HG02759 (cell line): Measurements from ENCODE around the gene SOS1.

ENCODE experiments used
- ATAC-seq: cut with Tn5 transposase; IDR thresholded peaks from one replicate; pipeline ENCODE4 v1.9.1; 2021; ENCODE audit warnings: mild to moderate bottlenecking, moderate library complexity; ENCODE audit not compliant: unreplicated experiment

Gene SOS1

DNA sequence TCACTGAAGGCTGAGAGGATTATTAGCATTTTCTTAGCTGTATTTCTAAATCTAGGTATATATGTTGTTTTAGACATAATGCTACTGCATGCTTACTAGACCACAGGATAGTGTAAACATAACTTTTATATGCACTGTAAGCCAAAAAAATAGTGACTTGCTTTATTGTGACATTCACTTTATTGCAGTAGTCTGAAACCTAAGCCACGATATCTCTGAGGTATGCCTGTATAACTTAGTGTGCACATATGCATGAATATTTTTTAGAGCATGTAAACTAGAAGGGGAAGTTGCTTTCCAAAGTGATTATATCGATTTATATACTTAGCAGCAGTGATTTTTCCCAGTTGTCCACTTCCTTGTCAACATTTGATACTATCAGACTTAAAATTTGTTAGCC lies 81.8 kb downstream of the SOS1 start:
- no peak for ATAC-seq

DNA sequence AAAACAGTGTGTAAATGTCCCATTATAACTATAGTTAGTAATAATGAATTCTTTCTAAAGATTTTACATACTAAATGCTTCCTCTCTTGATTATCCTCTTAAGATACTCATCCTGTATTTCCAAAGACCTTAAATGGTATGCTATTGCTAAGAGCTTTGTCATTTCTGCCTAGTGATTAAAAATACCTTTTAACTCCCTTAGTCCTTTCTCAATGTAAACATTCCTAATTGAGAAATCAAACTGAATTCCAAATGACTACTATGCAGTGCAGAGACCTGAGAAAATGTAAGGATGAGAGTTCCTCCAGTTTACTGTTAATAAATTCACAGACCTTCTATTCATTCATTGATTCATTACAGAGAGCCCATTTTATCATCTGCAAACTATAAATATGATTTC lies 86.9 kb downstream of the SOS1 start:
- ATAC-seq: no peak

DNA sequence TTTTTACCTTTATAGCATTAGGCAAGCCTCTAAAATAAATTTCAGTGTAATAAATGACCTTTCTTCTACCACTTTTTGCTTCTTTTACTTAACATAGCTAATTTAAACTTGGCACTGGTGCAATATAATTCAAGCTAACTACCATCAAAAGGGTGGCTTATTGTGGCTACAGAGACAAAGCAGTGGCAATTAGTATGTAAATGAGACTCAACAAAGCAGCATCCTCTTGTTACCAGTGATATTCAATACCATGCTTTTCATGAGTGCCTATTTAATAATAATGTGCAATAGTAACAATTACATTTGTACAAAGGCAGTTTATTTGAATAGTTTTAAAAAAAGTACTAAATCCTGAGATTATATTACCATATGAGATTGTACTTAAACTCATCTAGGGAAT lies 93.4 kb downstream of the SOS1 start:
- no peak for ATAC-seq

DNA sequence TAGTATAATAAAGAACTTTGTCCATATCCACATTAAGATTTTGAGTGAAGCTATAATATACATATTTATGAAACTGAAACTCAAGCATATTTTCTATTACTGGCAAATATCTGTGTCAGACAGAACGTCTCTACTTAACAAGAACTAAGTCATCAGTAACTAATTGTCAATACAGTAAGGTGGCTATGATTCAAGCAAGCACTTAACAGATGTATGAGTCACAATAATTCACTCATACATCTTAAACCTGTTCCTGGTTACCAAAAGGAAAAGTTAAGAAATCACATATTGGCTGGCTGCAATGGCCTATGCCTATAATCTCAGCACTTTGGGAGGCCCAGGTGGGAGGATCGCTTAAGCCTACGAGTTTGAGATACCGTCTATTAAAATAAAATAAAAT lies 96.0 kb downstream of the SOS1 start:
- no peak for ATAC-seq

DNA sequence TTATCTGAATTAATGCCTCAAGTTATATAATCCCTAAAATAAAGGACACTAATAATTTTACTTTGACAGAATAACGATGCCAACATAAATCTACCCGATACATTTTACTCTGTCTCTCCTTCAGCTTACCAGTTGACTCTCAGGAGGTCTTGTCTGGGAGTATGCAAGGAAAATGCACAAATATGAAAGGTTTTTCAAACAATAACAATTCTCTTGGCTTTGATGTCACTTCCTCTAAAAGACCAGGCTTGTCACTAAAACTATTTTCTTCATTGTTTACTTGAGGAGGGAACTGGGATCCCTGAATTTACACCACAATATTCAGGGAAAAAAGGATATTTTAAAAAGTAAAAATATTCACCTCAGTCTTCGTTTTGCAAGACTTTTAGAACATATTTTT lies 97.2 kb downstream of the SOS1 start:
- ATAC-seq: no peak

DNA sequence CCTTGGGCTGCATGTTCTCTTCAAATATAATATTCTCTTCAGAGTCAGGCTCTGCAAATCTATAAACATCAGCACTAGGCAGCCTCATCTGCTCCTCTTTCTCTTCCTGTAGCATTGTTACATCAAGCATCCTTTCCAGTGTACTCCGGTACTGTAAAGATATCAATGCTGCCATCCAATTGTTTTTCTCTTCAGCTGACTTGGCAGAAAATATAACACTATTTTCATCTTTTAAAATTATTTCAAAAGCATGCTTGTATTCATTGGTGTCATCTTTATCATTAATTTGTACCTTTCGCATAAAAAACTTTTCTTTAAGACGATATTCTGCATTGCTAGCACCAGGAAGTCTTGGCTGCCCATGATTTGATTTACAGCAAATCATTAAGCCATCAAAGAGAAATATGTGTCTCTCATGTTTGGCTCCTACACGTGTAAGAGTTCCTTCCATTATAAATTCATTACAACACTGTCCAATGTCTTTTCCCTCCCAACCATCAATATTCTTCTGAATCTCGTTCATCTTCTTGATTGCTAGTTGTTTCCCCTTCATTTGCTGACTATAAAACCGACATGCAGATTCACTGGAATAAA lies 98.1 kb downstream of the SOS1 start:
- no peak for ATAC-seq

DNA sequence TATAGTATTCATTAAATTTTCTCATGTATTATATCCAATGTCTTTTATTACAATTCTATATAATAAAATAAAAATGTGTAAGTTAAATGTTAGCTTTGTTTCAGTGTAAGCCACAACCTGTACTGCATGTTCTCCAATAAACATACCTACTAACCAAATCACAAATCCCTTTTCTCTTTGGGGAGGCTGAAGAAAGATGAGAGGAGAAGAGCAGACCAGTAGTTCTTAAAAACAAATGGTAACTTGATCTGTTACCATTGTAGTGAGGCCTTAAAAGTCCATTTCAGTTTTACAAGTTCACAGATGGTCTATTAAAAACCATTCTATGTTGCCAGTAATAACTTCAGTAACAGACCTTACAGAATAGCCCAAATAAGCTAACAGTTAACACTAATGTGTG lies 100.5 kb downstream of the SOS1 start:
- ATAC-seq: no peak

DNA sequence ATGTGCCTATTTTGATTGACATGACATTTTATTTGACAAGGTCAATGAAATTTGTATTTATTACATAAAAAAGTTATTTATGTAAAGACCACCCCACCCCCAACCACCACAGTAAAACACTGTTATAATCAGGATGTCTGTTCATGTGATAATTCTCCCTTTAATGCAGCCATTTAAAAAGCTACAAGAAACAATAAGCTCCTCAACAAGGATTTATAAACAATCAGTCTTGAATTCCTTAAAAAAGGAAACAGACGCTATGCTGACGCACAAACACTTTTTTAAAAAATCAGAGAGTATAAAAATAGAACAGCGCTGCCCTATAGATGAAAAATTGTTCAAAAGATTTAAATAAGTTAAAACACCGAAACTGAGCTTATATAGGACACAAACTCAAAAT lies 102.2 kb downstream of the SOS1 start:
- ATAC-seq: no peak

DNA sequence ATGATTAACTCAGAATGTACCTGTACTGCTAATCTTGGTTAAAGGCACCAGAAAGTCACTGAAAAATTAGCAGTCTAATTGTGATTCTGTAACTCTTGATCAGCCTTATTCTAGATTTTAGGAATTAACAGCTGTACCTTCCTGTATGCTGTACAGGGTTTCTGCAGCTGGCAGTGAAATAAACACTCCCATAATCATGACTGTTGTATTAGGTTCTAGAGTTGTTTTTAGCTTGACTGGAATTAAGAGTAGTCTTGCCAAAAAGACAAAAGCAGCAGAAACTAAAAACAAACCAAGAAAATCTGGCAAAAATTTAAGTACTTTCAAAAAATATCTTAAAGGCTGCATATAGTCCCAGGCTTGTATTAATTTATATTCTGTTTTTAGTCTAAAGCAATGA lies 103.5 kb downstream of the SOS1 start:
- ATAC-seq: no peak

DNA sequence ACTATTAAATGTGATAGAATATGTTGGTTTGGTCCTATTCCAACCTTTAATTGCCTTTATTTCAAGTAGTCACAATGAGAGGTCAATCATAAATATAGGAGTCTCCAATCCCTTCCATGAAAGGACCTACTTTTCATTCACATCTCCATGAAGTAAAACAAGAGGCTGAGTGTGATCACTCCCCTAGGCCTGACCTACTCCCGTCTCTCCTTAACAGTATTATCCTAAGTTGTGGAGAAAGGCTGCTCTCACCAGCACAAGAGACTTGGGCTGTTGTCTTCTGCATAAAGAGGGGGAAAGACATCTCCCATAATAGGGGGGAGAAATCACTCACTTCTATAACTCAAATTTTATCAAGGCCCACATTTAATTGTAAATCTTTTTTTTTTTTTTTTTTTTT lies 105.4 kb downstream of the SOS1 start:
- no peak for ATAC-seq

DNA sequence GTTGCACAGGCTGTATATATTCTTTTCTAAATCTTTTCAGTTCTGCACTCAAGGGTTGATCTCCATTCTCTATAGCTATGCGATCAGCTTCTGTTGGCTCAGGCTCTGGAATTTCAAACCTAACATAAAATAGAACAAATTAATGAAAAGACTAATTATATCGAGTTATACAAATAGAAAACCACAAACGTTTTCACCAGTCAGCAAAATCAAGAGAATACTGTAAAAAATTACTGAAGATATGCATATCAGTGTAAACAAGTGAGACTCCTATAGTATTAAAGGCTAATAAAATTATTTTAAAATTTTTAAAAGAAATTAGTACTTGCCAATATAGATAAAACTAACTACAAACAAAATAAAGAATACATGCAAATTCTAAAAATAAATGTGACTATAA lies 107.0 kb downstream of the SOS1 start:
- ATAC-seq: no peak

DNA sequence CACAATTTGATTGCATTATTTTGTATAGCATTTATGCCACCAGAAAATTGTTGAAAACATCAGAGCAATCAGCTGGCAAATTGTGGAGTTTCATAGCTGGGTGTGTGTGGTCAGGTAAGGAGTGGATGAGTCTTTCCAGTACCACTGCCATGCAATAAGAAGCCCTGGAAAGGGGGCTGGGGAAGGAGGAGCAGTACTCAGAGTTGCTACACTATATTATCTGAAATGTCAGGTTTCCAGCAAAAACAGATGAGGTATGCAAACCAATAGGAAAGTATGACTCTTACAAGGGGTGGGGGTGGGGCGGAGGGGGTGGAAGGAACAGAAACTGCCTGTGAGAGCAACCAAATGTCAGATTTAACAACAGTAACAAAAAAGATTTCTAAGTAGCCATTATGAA lies 112.2 kb downstream of the SOS1 start:
- ATAC-seq: no peak

DNA sequence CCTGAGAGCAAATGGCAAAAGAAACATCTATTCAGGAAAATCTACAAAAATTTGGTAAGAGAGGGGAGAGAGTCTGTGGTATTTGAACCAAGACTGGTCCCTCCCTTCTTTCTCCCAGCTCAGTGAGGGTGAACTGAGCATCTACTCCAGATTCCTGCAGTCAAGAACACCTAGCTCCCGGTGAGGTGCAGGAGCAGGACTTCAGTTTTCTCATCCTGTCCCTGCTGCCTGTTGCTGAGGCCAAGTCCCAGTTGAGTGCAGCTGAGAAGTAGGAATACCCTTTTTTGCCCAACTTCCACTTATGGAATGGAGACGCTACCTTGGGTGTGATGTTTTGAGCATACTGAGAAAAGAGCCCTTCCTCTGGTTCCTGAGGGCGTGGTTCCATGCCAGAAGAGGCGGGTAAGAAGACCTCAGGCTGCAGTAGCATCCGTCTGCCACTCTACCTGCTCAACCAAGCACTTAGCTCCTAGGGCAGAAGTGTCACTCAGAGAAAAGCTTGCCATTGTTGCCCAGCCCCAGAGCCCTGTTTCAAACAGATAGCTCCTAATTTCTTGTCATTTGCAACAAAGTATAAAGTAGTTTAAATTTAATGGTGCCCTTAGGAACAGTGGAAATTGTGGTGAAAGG lies 112.9 kb downstream of the SOS1 start:
- ATAC-seq: no peak

DNA sequence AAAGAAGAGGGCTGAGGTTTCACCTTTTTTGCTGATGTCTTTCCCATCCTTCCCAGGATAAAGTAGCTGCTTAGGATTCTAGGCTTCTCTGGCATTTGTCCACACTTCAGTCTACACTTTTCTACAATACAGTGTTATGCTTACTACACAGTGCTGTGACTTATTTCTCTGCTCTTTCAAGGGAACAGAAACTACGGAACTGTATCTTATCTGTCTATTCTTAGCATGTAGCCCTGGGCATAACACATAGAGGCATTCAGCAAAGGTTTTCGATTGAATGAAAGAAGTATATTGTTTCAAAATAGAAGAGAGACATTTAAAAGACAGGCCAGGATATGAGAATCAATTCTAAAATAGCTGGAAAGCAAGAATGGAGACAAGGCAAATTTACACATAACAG lies 120.3 kb downstream of the SOS1 start:
- no peak for ATAC-seq

DNA sequence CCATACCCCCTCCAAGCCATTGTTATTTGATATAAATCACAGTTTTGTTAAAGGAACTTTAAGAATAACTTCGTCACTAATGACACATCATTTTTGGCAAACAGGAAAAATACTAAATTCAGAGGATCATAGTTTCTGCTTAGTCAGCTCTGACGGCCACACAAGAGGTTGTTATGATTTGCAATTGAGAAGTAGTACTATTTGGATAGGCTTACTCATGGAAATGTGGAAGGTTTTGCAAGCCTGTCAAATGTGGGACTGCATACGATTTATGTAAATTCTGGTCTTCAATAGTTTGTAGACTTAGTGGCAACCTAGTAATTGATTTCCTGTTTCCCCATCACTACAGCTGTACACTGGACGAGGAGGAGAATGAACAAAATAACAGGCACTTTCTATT lies 123.1 kb downstream of the SOS1 start:
- no peak for ATAC-seq

DNA sequence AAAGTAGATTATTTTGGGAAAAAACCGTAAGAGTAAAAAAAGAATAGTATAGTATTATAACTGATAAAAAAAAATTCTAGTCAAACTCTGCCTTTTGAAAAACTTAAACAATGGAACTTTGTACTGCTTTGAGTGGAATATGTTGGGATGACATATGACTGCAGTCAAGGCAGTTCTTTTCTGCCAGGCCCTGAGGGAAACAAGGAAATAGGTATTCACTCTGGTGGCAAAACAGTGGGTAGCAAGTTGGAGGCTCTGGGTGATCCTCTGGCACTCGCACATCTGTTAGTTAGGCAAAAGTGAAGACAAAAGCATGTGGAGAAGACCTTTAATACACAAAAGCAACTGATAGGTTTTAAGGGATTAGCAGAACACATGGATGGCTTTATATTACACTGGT lies 129.0 kb downstream of the SOS1 start:
- ATAC-seq: no peak

DNA sequence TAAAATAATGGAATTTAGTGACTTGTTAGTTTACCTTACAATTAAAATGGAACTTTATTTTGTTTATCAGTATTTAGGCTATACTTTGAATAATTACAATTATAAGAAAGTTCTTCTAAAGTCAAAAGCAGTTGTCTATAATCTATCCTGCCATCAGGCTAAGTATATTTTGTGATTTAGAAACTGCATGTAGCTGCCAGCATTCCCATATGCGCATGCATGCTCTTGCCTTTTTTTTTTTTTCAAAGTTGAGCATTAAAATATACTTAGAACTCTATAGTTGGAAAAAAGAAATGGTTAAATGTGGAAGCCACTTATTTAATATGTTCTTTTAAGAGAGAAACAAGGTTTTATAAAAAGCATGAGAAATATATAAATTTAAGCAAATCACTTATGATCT lies 132.1 kb downstream of the SOS1 start:
- ATAC-seq: no peak

DNA sequence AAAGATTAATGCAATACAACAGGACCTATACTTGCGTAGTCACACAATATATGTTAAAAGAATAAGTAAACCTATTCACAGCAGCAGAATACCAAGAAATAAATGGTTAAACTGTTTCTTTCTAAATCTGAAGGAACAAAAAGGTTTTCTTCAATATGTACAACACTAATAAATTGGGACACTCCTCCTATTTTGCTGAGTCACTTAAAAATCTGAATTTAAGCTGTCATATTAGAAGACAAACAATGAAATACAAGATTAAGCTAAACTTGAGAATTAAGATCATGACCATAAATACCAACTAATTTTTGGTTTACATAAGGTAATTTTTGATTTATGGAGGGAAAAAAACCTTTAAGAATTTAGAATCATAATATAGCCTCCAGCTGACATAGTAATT lies 138.4 kb downstream of the SOS1 start:
- ATAC-seq: no peak

DNA sequence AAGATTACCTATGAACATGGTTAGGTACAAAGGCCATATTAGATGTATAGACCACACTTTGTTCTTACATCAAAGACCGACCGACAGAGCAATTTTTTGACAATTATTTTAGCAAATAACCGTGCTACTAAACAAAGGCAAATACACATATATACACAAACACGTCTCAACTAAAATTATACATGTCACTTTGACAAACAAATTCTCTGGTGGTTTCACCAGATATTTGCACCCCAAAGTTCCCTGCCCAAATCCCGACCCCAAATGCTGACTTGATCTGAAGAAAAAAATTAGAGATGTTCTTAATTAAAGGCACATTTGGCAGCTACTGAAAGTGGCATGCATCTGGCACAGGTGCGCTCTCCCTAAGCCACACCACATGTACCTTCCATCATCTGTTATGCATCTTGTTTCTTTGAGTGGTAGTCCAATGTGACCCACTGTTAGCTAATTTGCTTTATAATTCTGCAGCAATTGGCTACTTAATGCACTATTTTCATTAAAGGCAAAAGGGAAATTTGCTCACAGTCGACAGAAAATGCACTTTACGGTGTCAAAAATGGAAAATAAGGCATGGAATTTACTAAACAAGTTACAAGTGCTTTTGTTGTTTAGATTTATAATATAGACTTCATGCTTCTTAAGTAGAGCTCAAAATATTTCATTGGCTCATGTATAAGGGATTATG lies 139.0 kb downstream of the SOS1 start:
- ATAC-seq: no peak

DNA sequence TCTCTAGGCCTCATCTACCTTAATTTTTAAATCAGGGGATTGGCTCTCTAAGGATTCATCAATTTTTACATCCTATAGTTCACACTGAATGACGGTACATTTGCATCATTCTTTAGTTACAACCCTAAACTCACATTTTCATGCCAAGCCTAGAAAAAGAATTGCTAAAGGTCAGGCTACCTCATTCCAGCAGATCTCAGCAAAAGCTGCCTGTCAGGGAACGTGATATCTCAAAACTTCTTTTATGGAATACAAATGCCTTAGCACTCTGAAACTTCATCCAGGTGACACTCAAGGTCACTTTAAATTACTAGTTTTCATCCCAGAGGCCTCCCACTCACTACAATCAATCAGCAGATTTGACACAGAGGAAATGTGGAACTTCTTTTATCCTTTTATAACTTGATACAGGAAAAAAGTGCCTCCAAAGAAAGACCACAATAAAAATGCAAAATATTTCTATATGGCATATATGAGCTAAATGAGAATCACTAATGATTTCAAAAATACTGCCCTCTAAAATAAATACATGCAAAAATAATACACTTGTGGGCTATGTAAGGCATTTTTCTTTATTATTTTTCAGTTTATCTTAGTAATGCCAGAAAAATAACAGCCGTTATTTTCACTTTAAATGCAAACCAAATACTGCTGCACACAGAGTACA lies 139.7 kb downstream of the SOS1 start:
- no peak for ATAC-seq

DNA sequence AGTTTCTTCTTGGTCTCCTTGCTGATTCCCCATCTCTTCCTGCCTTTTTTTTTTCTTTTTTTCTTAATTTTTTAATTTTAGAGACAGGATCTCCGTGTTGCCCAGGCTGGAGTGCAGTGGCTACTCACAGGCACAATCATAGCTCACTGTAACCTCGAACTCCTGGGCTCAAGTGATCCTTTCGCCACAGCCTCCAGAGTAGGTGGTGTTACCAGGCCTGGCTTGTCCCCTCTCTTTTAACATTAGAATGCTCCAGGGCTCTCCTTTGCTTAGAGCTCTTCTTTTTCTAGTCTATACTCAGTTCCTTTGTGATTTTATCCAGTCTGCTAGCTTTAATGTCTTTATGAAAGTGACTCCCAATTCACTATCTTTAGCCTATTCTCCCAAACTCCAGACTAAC lies 141.9 kb downstream of the SOS1 start:
- ATAC-seq: no peak

DNA sequence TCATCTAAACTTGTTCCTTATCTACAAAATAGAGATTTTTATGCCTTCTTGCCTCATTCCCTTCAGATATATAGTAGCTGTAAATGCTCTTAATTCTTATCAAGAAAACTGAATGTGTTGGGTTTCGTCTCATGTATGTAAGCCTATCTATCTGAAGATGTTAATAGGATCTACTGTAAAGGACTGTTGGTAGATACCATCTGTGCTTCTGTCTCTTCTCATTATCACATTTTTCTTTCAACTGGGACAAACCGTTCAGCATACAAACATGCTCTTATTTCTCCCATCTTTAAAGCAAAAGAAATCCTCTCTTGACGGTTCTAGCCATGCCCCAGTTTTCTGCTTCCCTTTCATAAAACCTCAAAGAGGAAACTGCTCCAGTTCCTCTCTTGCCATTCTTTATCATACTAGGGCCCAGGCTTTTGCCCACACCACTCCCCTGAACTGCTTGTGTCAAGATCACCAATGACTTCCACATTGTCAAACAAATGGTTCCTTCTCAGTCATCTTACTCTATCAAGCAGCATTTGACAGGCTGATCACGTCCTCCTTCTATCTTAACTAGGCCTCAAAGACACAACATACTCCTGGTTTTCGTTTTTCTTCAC lies 142.5 kb downstream of the SOS1 start:
- ATAC-seq: no peak
